OCI-LY1 (cell line): ENCODE data around the gene FREY1.

Experiments used
- H2AFZ ChIP-seq: fragments of 200-600 bp; sonication (generic), shearing (Covaris generic); 2 replicates; pipeline ENCODE4 v1.6.0; 2014; ENCODE audit warnings: antibody characterized with exemption, mild to moderate bottlenecking, low read length
- H3F3A ChIP-seq: fragments of 200-600 bp; sonication (generic), shearing (Covaris generic); 2 replicates; pipeline ENCODE4 v1.6.0; 2014; ENCODE audit warnings: mild to moderate bottlenecking, antibody characterized with exemption, low read length, moderate library complexity; ENCODE audit not compliant: insufficient read depth
- H3K27ac ChIP-seq: fragments of 200-600 bp; sonication (generic); 2 replicates; pipeline ENCODE4 v1.5.1; 2014; ENCODE audit warnings: low read length, mixed run types, mild to moderate bottlenecking, low read depth; ENCODE audit not compliant: poor library complexity, severe bottlenecking
- H3K27me3 ChIP-seq: fragments of 200-600 bp; sonication (generic); 2 replicates; pipeline ENCODE4 v1.6.0; 2014; ENCODE audit warnings: antibody characterized with exemption, mild to moderate bottlenecking, low read length, moderate library complexity; ENCODE audit not compliant: insufficient read depth
- H3K36me3 ChIP-seq: fragments of 200-600 bp; sonication (generic); 2 replicates; pipeline ENCODE4 v1.6.1; 2014; ENCODE audit warnings: mild to moderate bottlenecking, antibody characterized with exemption, low read length, moderate library complexity, mixed read lengths; ENCODE audit not compliant: insufficient read depth
- H3K4me1 ChIP-seq: fragments of 200-600 bp; sonication (generic); 2 replicates; pipeline ENCODE4 v1.5.1; 2014; ENCODE audit warnings: mild to moderate bottlenecking, low read length, moderate library complexity; ENCODE audit not compliant: insufficient read depth, severe bottlenecking
- H3K4me2 ChIP-seq: fragments of 200-600 bp; sonication (generic), shearing (Covaris generic); 2 replicates; pipeline ENCODE4 v1.6.1; 2014; ENCODE audit warnings: low read length
- H3K4me3 ChIP-seq: fragments of 200-600 bp; sonication (generic); 2 replicates; pipeline ENCODE4 v1.5.1; 2014; ENCODE audit warnings: low read length, low read depth, mild to moderate bottlenecking, mixed read lengths; ENCODE audit not compliant: poor library complexity, severe bottlenecking
- H3K79me2 ChIP-seq: fragments of 200-600 bp; shearing (Covaris generic); 2 replicates; pipeline ENCODE4 v1.6.1; 2016; ENCODE audit warnings: mixed run types, low read length, mixed read lengths; ENCODE audit not compliant: insufficient read depth
- H3K9ac ChIP-seq: fragments of 200-600 bp; sonication (generic), shearing (Covaris generic); 2 replicates; pipeline ENCODE4 v1.6.1; 2014; ENCODE audit warnings: mild to moderate bottlenecking, low read length, mixed read lengths
- H3K9me2 ChIP-seq: fragments of 200-600 bp; sonication (generic), shearing (Covaris generic); 2 replicates; pipeline ENCODE4 v1.6.1; 2014; ENCODE audit warnings: low read depth, mild to moderate bottlenecking, low read length, mixed read lengths
- H3K9me3 ChIP-seq: fragments of 200-600 bp; shearing (Covaris generic); 2 replicates; pipeline ENCODE4 v1.6.1; 2014; ENCODE audit warnings: low read length, mixed read lengths
- H4K20me1 ChIP-seq: fragments of 200-600 bp; sonication (generic), shearing (Covaris generic); 2 replicates; pipeline ENCODE4 v1.6.0; 2016; ENCODE audit warnings: mild to moderate bottlenecking, low read length; ENCODE audit not compliant: insufficient read depth
- CTCF ChIP-seq: fragments of 200-600 bp; sonication (generic), shearing (Covaris generic); IDR thresholded peaks from 2 replicates; pipeline ENCODE4 v1.5.1; 2017; ENCODE audit warnings: mild to moderate bottlenecking, antibody characterized with exemption, low read length, moderate library complexity, mixed read lengths
- EZH2 ChIP-seq: fragments of 200-600 bp; sonication (generic), shearing (Covaris generic); IDR thresholded peaks from 2 replicates; pipeline ENCODE4 v1.8.0; 2017; ENCODE audit warnings: borderline replicate concordance, mixed run types, mild to moderate bottlenecking, antibody characterized with exemption, low read length, moderate library complexity, mixed read lengths

The FREY1 gene

GRCh38 chr11:45870706-45871105 lies 36.4 kb downstream of the FREY1 start:
- no peak overlapping the region for H3K4me3 ChIP-seq
- H3K9me2 ChIP-seq, result no peaks in the 10 kb centered on the region
- H4K20me1 ChIP-seq, result no peaks in the 10 kb centered on the region
- H3K27me3 ChIP-seq, result no peaks in the 10 kb centered on the region
- H3K9ac ChIP-seq, result no peak overlapping the region
- no peaks in the 10 kb centered on the region for H3F3A ChIP-seq
- no peaks in the 10 kb centered on the region for H3K79me2 ChIP-seq
- H3K27ac ChIP-seq, result no peak overlapping the region
- no peaks in the 10 kb centered on the region for H3K4me1 ChIP-seq
- H2AFZ ChIP-seq, result no peak overlapping the region
- no peaks in the 10 kb centered on the region for H3K9me3 ChIP-seq
- no peak for TF ChIP-seq EZH2
- TF ChIP-seq CTCF, result no peak
- H3K4me2 ChIP-seq, result no peak overlapping the region
- H3K36me3 ChIP-seq, result peaks cover 75% of the 10 kb centered on the region

GRCh38 chr11:45869551-45869950 lies 37.5 kb downstream of the FREY1 start:
- no peaks in the 10 kb centered on the region for H3K27me3 ChIP-seq
- no peak overlapping the region for H3K27ac ChIP-seq
- H4K20me1 ChIP-seq, result no peaks in the 10 kb centered on the region
- H3K79me2 ChIP-seq, result no peaks in the 10 kb centered on the region
- TF ChIP-seq CTCF, result no peak
- no peak for TF ChIP-seq EZH2
- H3K4me1 ChIP-seq, result no peaks in the 10 kb centered on the region
- H3K36me3 ChIP-seq, result peaks cover 66% of the 10 kb centered on the region
- H3F3A ChIP-seq, result no peaks in the 10 kb centered on the region
- H3K4me2 ChIP-seq, result no peak overlapping the region
- H2AFZ ChIP-seq, result no peak overlapping the region
- H3K4me3 ChIP-seq, result no peak overlapping the region
- no peaks in the 10 kb centered on the region for H3K9me3 ChIP-seq
- H3K9ac ChIP-seq, result no peak overlapping the region
- no peaks in the 10 kb centered on the region for H3K9me2 ChIP-seq

- no peaks in the 10 kb centered on the region for H3K79me2 ChIP-seq
- TF ChIP-seq CTCF (no peak), EZH2 (no peak)
- no peak overlapping the region for H3K4me3 ChIP-seq
- H3K27ac ChIP-seq, result no peak overlapping the region
- no peaks in the 10 kb centered on the region for H3K9me2 ChIP-seq
- no peaks in the 10 kb centered on the region for H4K20me1 ChIP-seq
- H3K36me3 ChIP-seq, result peaks cover 73% of the 10 kb centered on the region
- H3K9ac ChIP-seq, result no peak overlapping the region
- no peak overlapping the region for H3K4me2 ChIP-seq
- H3K9me3 ChIP-seq, result no peaks in the 10 kb centered on the region
- no peak overlapping the region for H2AFZ ChIP-seq
- no peaks in the 10 kb centered on the region for H3K27me3 ChIP-seq
- no peaks in the 10 kb centered on the region for H3F3A ChIP-seq
- H3K4me1 ChIP-seq, result no peaks in the 10 kb centered on the region
These were observed 43.0 kb downstream of the FREY1 start for GRCh38 chr11:45864041-45864440.
